HG03442 (cell line): ENCODE measurements around the gene PRR14.
A peak's percentile ranks its signal among the peaks of the same experiment; 100 is the strongest.

Experiments
- ATAC-seq: cut with Tn5 transposase; IDR thresholded peaks from one replicate; pipeline ENCODE4 v1.9.1; 2021; ENCODE audit warnings: mild to moderate bottlenecking, moderate library complexity; ENCODE audit not compliant: unreplicated experiment

Gene PRR14

DNA sequence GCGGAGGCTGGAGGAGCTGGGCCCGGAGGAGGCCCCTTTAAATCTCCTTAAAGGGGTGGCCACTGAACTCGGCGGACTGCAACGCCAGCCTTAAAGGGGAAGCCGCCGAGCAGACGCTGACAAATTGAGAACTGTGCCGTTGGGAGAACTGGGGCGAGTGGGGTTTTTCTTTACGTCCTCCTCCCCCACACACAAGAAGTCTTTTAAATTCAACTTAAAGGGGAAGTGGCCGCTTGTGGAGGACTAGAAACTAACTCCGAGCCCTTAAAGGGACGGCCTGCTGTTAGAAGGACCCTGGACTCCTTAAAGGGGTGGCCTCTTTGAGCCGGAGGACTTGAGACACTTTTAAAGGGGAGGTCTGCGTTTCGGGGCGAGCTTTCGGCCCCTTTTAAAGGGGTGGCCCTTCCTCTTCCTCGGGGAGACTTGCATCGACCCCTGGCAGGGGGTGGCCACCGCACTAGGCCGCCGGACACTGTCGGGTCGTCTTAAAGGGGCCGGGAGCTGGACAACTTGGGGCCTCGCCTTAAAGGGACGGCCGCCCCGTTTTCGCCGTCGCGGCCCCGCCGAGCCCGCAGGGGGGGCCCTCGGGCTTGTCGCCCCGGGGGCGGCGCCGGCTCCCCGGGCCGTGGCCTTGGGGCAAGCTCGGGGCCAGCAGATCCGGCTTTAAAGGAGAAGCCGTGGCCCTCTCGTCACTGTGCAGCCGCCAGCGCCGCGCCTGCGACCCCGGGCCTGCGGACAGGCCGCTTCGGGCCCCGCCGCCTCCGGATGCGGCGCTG, 8.2 kb downstream of the PRR14 start:
- peak; percentile 37 for ATAC-seq

DNA sequence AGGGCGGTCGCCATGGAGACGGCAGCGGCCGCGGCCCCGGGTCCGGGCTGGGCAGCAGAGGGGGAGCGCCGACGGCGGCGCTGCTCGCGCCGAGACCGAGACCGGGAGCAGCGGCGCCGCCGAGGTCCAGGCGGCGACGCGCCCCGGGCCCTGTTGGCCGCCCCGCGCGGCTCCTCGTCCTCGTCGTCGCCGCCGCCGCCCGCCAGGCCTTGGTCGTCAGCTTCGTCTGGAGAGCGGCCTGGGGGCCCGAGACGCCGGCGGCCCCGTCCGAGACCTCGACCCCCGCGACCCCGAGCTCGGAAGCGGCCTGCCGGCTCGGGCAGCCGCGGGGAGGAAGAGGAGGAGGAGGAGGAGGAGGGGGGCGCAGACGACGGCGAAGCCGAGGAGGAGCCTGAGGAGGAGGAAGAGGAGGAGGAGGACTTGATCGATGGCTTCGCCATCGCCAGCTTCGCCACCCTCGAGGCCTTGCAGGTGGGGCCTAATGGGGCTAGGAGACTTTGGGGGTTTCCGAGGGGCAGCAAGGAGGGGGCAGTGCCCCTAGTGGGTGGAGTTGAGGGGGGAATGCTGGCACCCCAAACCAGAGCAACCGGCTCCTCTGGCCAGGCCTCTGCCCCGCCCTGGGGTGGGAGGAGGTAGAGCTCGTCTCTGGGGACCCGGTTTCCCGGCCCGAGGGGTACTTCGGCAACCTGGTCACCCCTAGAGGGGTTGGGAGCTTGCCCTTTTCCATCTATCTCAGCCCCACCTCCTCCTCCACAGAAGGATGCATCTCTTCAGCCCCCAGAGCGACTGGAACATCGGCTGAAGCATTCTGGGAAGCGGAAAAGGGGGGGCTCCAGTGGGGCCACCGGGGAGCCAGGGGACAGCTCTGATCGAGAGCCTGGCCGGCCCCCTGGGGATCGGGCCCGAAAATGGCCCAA, 9.0 kb downstream of the PRR14 start:
- ATAC-seq = no peak

DNA sequence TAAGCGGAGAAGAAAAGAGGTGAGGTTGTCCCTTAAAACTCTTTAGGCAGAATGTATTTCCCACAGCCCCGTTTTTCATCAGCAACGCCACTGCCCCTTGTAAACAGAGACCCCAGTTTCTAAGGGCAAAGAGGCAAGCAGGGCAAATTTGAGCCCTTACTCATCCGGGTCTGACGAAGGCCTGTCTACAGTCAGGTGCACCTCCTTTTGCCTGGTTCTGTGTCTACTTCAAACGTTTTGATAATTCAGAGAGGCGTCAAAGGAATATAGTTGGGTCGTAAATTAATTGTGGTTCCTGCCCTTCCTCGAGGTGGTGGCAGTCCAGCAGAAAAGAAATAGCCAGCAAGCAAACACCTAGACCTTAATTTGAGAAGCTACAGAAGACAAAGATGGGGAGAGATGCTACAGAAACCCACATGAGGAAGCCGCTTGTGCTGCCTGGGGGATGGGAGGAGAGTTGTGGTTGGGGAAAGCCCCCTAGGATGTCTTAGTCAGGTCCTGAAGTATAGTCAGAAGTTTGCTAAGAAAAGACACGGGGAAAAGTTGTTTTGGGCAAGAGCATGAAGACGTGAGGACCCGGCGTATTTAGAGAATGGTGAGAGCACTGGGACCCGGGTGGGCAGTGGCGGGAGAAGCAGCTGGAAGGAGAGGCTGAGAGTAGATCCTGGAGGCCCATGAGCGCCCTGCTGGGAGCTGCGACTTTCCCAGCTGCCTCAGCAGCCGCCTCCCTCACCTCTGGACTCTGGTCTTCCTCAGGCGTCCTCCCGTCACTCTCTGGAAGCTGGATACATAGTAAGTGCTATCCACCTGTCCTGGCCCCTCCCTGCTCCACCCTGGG, 9.9 kb downstream of the PRR14 start:
- no peak for ATAC-seq

DNA sequence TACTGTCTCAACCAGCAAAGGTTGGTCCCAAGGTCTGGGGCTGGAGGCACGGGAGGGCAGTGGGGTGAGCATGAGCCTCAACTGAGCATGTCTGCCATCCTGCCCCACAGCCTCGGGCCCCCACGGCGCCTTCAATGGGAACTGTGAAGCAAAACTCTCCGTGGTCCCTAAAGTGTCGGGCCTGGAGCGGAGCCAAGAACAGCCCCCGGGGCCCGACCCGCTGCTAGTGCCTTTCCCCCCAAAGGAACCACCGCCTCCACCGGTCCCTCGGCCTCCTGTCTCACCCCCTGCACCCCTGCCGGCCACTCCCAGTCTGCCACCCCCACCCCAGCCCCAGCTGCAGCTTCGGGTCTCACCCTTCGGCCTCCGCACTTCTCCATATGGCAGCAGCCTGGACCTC, 11.7 kb downstream of the PRR14 start:
- ATAC-seq = no peak

DNA sequence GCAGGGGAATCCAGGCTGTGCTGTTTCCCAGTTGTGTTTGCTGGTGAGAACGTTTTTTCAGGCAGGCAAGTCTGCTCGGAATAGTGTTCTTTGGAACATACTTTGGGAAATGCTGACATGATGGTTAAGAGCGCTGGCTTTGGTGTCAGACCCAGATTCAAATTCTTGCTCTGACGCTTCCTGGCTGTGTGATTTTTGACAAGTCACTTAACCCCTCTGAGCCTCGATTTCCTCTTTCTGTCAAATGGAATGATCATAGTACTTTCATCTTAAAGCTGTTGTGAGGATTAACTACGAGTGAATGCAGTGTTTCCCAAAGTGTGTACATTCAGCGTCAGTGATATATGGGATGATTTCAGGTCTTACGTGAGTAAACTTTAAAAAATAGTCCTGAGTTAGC, 12.3 kb downstream of the PRR14 start:
- ATAC-seq = no peak

DNA sequence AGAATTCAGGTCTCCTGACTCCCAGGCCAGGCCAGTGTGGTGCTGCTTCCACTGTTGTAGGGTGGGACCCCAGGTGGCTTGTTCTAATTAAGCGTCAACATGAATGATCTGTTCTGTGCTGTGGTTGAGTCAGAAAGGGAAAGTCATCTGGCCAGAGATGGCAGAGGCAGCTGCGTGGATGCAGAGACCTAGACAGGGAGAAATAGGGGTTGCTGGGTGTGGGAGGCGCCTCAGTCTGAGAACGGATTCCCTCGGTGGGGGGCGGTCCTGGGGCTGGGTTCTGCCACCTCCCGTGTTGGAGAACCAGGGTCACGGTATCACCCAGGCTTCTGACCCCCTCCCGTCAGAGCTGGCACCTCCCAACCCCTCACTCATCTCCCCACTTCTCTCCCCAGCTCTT, 13.1 kb downstream of the PRR14 start:
- no peak for ATAC-seq

DNA sequence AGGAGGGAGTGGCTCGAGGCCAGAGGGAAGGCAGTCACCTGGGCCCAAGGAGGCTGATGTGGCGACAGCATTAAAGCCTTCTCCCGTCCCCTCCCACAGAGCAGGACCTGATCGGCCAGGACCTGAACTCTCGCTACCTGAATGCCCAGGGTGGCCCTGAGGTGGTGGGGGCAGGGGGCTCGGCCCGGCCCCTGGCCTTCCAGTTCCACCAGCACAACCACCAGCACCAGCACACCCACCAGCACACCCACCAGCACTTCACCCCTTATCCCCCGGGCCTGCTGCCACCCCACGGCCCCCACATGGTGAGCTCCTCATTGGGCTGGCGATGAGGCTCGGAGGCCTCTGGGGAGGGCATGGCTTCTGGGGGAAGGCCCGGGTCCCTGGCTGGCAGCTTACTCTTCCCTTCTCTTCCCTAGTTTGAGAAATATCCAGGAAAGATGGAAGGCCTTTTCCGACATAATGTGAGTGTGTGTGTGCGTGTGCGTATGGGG, 13.9 kb downstream of the PRR14 start:
- ATAC-seq = no peak

DNA sequence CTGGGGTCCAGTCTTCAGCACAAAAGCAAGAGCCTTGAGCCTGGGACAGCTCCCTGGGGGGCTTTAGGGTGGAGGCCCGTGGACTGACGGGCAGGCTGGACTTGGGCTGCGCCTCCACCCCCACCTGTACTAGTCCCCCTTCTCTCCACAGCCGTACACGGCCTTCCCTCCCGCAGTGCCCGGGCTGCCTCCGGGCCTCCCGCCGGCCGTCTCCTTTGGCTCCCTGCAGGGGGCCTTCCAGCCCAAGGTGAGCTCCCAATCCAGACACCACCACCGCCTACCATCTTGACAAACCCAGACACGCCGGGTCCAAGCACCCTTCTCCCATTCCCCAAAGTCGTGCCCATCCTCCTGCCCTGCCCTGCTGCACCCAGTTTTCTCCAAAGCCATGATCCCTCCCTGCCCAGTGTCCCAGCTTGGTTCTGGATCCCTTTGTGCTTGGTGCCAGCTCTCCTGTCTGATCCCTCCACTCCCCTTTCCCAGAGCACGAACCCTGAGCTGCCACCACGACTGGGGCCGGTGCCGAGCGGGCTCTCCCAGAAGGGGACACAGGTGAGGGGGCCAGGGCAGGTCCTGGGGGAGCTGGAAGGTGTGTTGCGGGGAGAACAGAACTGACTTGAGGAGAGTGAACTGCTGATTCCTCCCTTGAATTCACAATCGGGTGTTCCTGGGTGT, 14.5 kb downstream of the PRR14 start:
- ATAC-seq = no peak

DNA sequence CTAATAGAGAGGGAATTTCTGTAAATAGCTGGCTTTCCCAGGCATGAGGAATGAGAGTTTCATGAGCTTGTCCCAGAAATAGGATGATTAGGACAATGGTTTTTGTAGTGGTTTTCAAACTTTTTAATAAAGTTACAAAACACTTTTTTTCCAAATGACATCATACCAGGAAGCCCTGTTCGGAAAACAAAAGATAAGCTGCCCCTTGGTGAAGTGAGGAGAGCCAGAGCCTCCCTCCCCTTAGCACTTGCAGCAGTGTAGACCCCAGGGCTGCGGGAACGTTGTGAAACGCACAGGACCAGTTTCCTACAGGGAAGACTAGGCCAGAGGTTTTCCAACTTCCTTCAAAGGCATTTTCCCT, 15.1 kb downstream of the PRR14 start:
- ATAC-seq = no peak

DNA sequence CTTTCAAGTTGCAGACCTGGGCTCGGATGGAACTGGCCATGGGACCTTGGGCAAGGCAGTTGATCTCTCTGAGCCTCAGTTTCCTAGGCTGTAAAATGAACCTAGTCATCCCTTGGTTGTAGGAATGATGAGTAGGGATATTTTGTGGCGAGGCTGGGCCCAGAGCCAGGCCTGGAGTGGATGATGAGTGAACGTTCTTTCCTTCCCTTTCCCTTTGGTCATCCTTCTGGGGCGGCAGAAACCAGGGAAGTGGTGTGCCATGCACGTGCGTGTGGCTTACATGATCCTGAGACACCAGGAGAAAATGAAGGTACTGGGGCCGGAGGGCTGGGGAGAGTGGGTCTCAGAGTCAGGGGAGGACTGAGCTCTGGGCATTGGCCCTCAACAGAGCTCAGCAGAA, 15.9 kb downstream of the PRR14 start:
- no peak for ATAC-seq

DNA sequence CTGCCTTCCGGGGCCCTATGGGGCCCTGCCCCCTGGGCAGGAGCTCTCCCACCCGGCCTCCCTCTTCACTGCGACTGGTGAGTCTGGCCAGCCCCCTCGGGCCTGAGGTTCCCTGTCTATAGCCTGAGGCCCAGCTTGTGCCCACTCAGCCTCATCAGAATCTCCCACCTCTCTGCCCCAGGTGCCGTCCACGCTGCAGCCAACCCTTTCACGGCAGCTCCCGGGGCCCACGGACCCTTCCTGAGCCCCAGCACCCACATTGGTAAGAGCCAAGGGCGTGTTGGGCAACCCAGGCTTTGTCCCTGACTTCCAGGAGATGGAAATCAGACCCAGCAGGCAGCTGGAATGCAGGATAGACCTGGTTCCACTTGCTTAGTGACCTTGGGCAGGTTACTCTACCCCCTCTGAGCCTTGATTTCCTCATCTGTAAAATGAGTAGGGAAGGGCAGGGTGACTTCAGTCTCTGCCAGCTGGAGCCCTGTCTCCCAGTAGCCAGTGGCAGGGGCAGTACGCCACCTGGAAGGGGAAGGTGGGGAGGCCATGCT, 16.7 kb downstream of the PRR14 start:
- no peak for ATAC-seq

DNA sequence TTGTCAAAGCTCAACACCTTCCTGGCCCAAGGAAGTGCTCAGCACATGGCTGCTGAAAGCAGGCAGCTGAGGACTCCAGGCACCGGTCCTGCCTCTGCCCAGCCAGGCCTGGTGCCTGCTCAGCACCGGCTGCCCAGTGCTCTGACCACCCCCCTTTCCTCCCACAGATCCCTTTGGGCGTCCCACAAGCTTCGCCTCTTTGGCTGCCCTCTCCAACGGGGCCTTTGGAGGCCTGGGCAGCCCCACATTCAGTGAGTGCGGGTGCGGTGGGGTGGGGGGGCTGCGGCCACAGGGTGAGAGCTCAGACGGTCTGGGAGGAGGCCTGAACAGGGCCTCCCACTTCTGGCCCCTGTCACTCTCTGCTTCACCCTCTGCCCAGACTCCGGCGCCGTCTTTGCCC, 17.6 kb downstream of the PRR14 start:
- no peak for ATAC-seq

DNA sequence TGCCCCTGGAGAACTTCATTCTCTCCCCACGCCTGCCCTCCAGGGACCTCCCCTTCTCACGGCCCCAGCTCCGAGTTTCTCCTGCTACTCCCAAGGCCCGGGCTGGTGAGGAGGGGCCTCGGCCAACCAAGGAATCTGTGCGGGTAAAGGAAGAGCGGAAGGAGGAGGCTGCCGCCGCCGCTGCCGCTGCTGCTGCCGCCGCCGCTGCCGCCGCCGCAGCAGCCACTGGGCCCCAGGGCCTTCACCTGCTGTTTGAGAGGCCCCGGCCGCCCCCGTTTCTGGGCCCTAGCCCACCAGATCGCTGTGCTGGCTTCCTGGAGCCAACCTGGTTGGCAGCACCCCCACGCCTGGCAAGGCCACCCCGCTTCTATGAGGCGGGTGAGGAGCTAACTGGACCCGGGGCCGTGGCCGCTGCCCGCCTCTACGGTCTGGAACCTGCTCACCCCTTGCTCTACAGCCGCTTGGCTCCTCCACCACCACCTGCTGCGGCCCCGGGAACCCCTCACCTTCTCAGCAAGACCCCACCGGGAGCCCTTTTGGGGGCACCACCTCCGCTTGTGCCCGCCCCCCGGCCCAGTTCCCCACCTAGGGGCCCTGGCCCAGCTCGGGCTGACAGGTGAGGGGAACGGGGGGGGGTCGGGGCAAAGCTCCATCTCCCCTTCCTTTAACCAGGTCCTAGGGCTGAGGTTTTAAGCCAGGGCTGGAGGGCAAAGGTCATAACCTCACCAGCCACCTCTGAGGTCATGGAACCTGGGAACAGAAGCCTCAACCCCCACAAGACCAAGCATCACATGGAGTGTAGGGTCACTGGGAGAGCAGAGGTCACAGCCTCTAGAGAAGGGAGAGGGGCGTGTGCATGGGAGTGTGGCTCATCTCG, 18.5 kb downstream of the PRR14 start:
- no peak for ATAC-seq

DNA sequence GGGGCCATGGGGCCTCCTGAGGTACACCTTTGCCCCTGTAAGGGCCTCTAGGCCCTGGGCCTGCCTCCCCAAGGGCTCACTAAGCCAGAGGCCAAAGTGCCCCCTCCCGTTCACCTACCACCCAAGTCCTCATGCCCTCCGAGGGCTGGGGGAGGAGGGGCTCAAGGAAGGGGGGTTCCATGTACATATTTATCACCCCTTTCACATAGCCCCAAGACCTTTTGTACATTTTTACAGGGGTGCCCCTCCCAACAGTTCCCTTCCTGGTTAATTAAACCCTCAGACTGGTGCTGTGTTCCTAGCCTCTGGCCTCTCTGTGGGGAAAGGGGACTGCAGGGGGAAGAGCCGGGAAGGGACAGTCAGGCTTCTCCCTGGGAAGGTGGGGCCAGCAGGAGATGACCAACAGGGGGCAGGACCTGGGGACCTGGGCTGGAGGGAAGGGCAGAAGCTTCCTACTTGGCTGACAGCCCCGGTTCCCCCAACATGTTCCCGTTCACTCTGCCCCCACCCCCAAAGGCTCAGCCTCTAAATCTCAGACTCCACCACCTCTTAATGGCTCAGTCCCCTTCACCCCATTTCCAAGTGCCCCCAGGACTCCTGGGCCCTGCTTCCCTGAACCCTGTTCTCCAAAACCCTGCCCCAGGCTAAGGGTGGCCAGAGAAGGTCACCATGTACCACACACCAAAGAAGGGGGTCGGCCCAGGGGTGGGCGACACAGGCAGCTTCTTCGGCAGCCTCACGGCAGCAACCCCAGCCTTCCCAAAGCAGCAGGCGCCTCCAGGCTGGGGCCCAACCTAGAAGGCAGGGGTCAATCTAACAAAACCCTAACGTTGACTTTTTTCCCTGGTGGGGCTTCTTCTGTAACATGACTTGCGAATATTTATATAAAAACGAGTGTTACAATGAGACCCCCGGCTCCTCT, 19.4 kb downstream of the PRR14 start:
- no peak for ATAC-seq

DNA sequence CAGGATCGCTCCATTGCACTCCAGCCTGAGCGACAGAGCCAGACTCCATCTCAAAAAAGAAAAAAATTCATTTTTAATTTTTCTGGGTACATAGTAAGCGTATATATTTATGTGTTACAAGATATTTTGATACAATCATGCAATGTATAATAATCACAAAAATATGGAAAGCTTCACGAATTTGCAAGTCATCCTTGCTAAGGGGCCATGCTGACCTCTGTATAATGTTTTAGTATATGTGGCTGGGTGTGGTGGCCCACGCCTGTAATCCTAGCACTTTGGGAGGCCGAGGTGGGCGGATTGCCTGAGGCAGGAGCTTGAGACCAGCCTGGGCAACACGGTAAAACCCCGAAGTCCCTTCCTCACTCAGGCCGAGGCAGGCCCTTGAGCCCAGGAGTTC, 24.4 kb downstream of the PRR14 start:
- no peak for ATAC-seq

DNA sequence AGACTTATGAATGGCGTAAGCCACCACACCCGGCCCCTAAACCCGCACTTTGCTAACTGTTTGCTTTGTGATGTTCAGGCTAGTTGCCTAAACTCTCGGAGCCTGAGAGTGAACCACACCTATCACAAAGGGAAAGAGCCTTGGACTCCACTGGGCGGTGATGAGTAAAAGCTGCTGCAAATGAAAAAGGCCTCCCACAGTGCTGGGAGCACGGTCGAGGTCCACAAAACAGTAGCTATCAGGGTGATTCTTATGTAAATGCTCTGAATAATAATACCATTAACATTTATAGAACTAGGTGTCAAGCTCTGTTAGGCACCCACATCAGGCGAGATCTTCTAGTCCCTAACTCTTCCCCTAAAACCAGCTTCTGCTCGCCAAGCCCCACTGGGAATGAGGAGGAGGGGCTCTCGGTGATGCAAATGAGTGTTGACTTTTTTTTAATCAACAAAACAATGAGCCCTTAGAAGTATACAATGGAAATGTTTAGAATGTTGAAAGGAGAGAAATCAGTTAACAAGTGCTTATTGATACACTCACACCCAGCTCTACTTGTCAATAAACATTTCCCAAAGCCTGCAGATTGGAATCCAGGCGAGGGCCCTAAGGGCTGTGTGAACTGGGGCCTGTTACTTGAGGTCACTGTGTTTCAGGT, 27.3 kb downstream of the PRR14 start:
- ATAC-seq = no peak

DNA sequence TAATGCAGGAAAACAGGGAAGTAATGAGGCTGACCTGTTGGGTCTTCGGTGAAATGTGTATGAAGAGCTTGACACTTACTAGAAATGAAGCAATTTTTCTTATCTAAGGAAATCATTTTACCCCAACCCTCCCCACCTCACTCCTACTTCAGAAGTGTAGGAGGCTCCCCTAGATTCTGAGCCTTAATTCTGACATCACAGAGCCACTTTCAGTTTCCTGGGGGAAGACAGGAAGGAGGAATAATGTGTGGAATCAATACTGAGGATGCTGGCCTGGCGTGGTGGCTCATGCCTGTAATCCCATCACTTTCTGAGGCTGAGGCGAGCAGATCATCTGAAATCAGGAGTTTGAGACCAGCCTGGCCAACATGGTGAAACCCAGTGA, 27.8 kb downstream of the PRR14 start:
- no peak for ATAC-seq

DNA sequence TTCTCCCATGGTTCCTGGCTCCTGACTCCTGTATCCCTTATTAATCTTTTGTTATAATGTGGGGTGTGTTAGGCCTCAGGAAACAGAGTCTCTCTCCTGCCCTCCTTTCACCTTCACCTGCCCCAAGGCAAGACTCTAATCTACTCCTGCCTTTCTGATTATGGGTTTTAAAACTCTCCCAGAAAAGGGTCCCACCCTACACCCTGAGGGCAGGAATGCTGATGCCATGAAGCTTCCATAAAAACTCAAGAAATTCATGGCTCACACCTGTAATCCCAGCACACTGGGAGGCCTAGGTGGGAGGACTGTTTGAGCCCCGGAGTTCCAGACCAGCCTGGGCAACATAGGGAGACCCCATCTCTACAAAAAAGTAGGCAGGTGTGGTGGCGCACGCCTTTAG, 29.6 kb downstream of the PRR14 start:
- ATAC-seq = no peak
